ENCODE data around the gene NR1D2.

DNA sequence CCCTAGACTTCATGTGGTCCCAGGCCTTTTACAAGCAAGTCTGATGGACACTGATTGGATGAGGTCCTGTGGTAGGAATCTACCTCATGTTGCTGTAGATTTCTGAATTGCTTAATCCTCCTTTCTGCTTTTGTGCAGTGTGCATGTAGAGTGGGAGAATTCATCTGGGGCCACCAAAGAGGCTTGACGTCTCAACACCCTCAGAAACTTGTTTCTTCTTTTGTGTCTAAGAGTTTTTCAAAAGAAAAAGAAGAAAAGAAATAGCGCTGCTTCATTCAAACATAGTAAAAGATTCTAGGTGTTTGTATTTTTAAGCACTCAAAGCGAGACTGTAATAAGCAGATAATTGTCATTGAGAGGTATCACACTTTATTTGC lies 46.2 kb downstream of the NR1D2 start:
- TF ChIP-seq POLR2A (IDR thresholded peaks at IDR 0.05; ENCODE audit: low read length) (no peak), CBX8 (IDR thresholded peaks at IDR 0.05) (no peak), RAD21 (conservative IDR thresholded peaks at IDR 0.05 in 1 of 2, IDR thresholded peaks at IDR 0.05 in 1 of 2) (no peak), HDAC2 (IDR thresholded peaks at IDR 0.05) (no peak), SMC3 (IDR thresholded peaks at IDR 0.05) (no peak), BHLHE40 (IDR thresholded peaks at IDR 0.05; ENCODE audit: low read depth, low read length) (no peak), CEBPB (IDR thresholded peaks at IDR 0.05) (no peak), MAZ (IDR thresholded peaks at IDR 0.05; ENCODE audit: borderline replicate concordance, low read depth, low read length) (no peak)

Measured in A549 (cell line).